H1 (cell line): ENCODE data around the gene SLC12A6. TPM values are rescaled to one million over a fixed set of nuclear protein-coding genes. Genes with fewer than 3 reads are reported as not detected.

Experiments used
- CHD7 ChIP-seq: fragments of 300-600 bp; sonication (generic); IDR thresholded peaks from 2 replicates; pipeline ENCODE4 v1.7.1; 2012; ENCODE audit warnings: low read length, moderate library complexity, mild to moderate bottlenecking, inconsistent platforms; ENCODE audit not compliant: insufficient replicate concordance
- RBBP5 ChIP-seq: IDR thresholded peaks from 2 replicates; pipeline ENCODE4 v1.7.1; 2012; ENCODE audit warnings: low read depth, mild to moderate bottlenecking, inconsistent platforms, low read length, moderate library complexity, borderline replicate concordance
- polyA plus RNA-seq, 7 experiments: library from polyadenylated mRNA; depleted of rRNA in 3 of 7; stranded (reverse) in 5 of 7; unstranded in 2 of 7; fragments of >200 nt in 5 of 7; fragments of 200-250 nt in 2 of 7; gene quantifications; 1 replicate in 5 of 7; 2 replicates in 1 of 7; 4 replicates in 1 of 7; pipeline versions ENCODE4 v1.2.1 to v1.2.3, GENCODE V29; 2011 to 2013; ENCODE audit warnings: missing spikeins in 2 of 7, mixed read lengths in 2 of 7
- total RNA-seq: library from RNA; stranded (reverse); fragmentation: NEBNext Ultra II Directional; extraction: Animal tissue kit (Norgen Biotek cat#: 25700); gene quantifications from 2 replicates; pipeline ENCODE4 v1.2.1, GENCODE V29; 2021

The SLC12A6 gene
- total and polyA plus RNA-seq, 2 of the 8 experiments (the other 6 are each of a cell fraction or from before 2014, with no cell fraction given): 9.2 to 11.1 TPM

DNA sequence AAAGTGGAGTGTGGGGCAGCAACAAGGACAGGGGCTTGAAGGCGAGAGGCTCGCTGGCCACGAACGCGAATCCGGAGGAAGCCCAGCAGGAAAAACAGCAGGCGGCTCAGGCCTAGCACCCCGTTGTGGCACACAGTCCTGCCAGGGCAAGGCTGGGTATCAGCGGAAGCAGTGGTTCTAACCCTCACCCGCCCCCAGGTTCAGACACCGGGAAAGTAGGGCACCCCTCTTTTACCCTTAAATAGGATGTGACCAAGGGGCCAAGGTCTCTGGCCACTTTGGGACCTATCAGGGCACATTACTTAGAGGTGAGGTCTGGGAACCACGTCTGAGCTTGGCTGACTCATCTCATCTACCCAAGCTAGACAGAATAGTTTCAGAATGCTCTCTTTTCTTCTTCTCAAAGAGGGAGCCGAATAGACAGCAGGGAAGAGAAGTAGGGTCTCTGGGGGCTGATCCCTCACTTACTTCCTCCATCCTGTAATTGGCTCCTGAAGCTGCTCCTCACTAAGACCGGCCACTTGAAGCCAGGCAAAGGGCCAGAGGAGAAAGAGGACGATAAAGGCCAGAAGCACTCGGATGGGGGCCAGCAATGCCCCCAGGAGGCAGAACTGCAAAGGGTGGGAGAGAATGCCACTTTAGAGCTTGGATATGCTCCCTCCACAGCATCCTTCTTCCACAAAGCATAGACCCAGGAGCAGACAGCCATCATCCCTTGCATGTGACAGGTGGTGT, 27.7 kb upstream of the SLC12A6 start (continued):
- TF ChIP-seq CHD7: no peak
- no peak for TF ChIP-seq RBBP5
- TF ChIP-seq, all 59 proteins: peak for 2
